HepG2 (cell line): ENCODE data around the gene GATD1. TPM values are rescaled to one million over a fixed set of nuclear protein-coding genes. Genes with fewer than 3 reads are reported as not detected.

Source experiments
- ARNT ChIP-seq: fragments of 450-650 bp; IDR thresholded peaks from 2 replicates; pipeline ENCODE4 v1.6.1; 2017
- ATAD3A ChIP-seq: sonication (generic); formaldehyde crosslinking; IDR thresholded peaks from 2 replicates; pipeline ENCODE4 v1.4.0; 2020; ENCODE audit warnings: missing genetic modification reagents
- CENPT ChIP-seq: sonication (generic); formaldehyde crosslinking; IDR thresholded peaks from 2 replicates; pipeline ENCODE4 v1.8.0; 2022; ENCODE audit warnings: low read depth, mild to moderate bottlenecking, moderate library complexity, missing genetic modification reagents
- EHMT2 ChIP-seq: fragments of 200-600 bp; sonication (generic); IDR thresholded peaks from 2 replicates; pipeline ENCODE4 v1.7.0; 2017; ENCODE audit warnings: antibody characterized with exemption, low read depth, low read length, borderline replicate concordance
- FOXJ3 ChIP-seq: sonication (generic); formaldehyde crosslinking; IDR thresholded peaks from 2 replicates; pipeline ENCODE4 v1.4.0; 2020; ENCODE audit warnings: missing genetic modification reagents, mild to moderate bottlenecking, borderline replicate concordance
- GLI4 ChIP-seq: sonication (generic); formaldehyde crosslinking; IDR thresholded peaks from 2 replicates; pipeline ENCODE4 v1.5.1; 2020; ENCODE audit warnings: missing genetic modification reagents, mild to moderate bottlenecking, moderate library complexity, borderline replicate concordance
- MAX ChIP-seq: IDR thresholded peaks from 2 replicates; pipeline ENCODE4 v1.6.1; 2012; ENCODE audit warnings: inconsistent platforms
- MXD4 ChIP-seq: IDR thresholded peaks from 2 replicates; pipeline ENCODE4 v1.6.1; 2016; ENCODE audit warnings: mild to moderate bottlenecking, missing biosample characterization, missing genetic modification reagents
- ONECUT2 ChIP-seq: sonication (generic); formaldehyde crosslinking; IDR thresholded peaks from 2 replicates; pipeline ENCODE4 v1.4.0; 2020; ENCODE audit warnings: missing genetic modification reagents
- PTBP1 ChIP-seq: fragments of 200-400 bp; formaldehyde crosslinking; IDR thresholded peaks from 2 replicates; pipeline ENCODE4 v1.6.1; 2018; ENCODE audit warnings: low read length, low read depth; ENCODE audit not compliant: poor library complexity, severe bottlenecking
- ZHX1 ChIP-seq: sonication (generic); formaldehyde crosslinking; IDR thresholded peaks from 2 replicates; pipeline ENCODE4 v1.8.1; 2022; ENCODE audit warnings: low read depth, mild to moderate bottlenecking, missing genetic modification reagents
- ZMAT5 ChIP-seq: sonication (generic); formaldehyde crosslinking; IDR thresholded peaks from 2 replicates; pipeline ENCODE4 v1.5.0; 2020; ENCODE audit warnings: mild to moderate bottlenecking, low read depth, missing genetic modification reagents, borderline replicate concordance
- ZNF280B ChIP-seq: sonication (generic); formaldehyde crosslinking; IDR thresholded peaks from 2 replicates; pipeline ENCODE4 v1.5.0; 2020; ENCODE audit warnings: missing genetic modification reagents, mild to moderate bottlenecking, borderline replicate concordance
- ZNF362 ChIP-seq: sonication (generic); formaldehyde crosslinking; IDR thresholded peaks from 2 replicates; pipeline ENCODE4 v1.4.0; 2020; ENCODE audit warnings: missing genetic modification reagents, mild to moderate bottlenecking, borderline replicate concordance
- ZNF430 ChIP-seq: sonication (generic); formaldehyde crosslinking; IDR thresholded peaks from 2 replicates; pipeline ENCODE4 v1.9.0; 2021; ENCODE audit warnings: mild to moderate bottlenecking, missing genetic modification reagents
- ZNF556 ChIP-seq: sonication (generic); formaldehyde crosslinking; IDR thresholded peaks from 2 replicates; pipeline ENCODE4 v1.4.0; 2020; ENCODE audit warnings: mild to moderate bottlenecking, missing genetic modification reagents, borderline replicate concordance
- ZNF598 ChIP-seq: sonication (generic); formaldehyde crosslinking; IDR thresholded peaks from 2 replicates; pipeline ENCODE4 v1.5.1; 2020; ENCODE audit warnings: mild to moderate bottlenecking, missing genetic modification reagents, borderline replicate concordance
- ZNF639 ChIP-seq: conservative IDR thresholded peaks from 2 replicates; pipeline ENCODE4 v1.6.1; 2018; ENCODE audit warnings: missing genetic modification reagents
- ZNF770 ChIP-seq: sonication (generic); formaldehyde crosslinking; IDR thresholded peaks from 2 replicates; pipeline ENCODE4 v1.5.0; 2020; ENCODE audit warnings: mild to moderate bottlenecking, missing genetic modification reagents
- polyA plus RNA-seq, 8 experiments: library from polyadenylated mRNA; depleted of rRNA in 3 of 8; stranded (reverse) in 7 of 8; unstranded in 1 of 8; fragments of >200 nt; fragmentation: Illumina TruSeq in 4 of 8; extraction: Trizol in 4 of 8; gene quantifications; 2 replicates each; pipeline versions ENCODE4 v1.2.1 to v1.2.3, GENCODE V29; 2011 to 2016; ENCODE audit warnings: low read depth in 4 of 8, missing spikeins in 1 of 8, mixed read lengths in 1 of 8; ENCODE audit not compliant: insufficient read depth in 1 of 8
- total RNA-seq, 5 experiments: library from RNA; depleted of rRNA; stranded (reverse); fragments of >200 nt; fragmentation: Illumina TruSeq; extraction: Trizol; gene quantifications; 2 replicates each; pipeline ENCODE4 v1.2.3, GENCODE V29; 2016; ENCODE audit warnings: low read depth in 1 of 5

The GATD1 gene
- total and polyA plus RNA-seq, 2 of the 13 experiments (the other 11 are each of a cell fraction or from before 2014, with no cell fraction given): 31.3 to 60.5 TPM

GRCh38 chr11:776561-777287 lies 563 bp downstream of the GATD1 start (continued):
- TF ChIP-seq ZNF280B: no peak; the same call in 1 of the 2 replicates
- no peak for TF ChIP-seq CENPT (CRISPR knock-in tag)
- no peak for TF ChIP-seq FOXJ3
- no peak; the same call in 1 of the 2 replicates for TF ChIP-seq MXD4
- peak; percentile 27; the same call in 1 of the 2 replicates for TF ChIP-seq ZNF430 (CRISPR knock-in tag)
- no peak for TF ChIP-seq ONECUT2 (CRISPR knock-in tag)
- 0 out of 2 replicates have a peak, but pooled peaks have one; percentile 3 for TF ChIP-seq ZNF598
- no peak for TF ChIP-seq PTBP1
- no peak for TF ChIP-seq ZNF770 (CRISPR knock-in tag)
- peak; percentile 56 for TF ChIP-seq MAX
- TF ChIP-seq ATAD3A (CRISPR knock-in tag): no peak
- 0 out of 2 replicates have a peak, but pooled peaks have one; percentile 48 for TF ChIP-seq ZMAT5 (CRISPR knock-in tag)
- TF ChIP-seq ZNF362 (CRISPR knock-in tag): no peak
- TF ChIP-seq EHMT2: no peak
- TF ChIP-seq ZNF556 (CRISPR knock-in tag): peak; percentile 14; the same call in 1 of the 2 replicates
- TF ChIP-seq ZNF639 (CRISPR knock-in tag): no peak
- no peak for TF ChIP-seq ARNT
- no peak for TF ChIP-seq GLI4 (CRISPR knock-in tag)
- no peak for TF ChIP-seq ZHX1
